ENCODE data around the gene TNC. TPM values are rescaled to one million over a fixed set of nuclear protein-coding genes. Genes with fewer than 3 reads are reported as not detected.

Gene TNC
- total RNA-seq, 2 experiments from 2014 or later = 0.05 to 0.22 TPM

DNA sequence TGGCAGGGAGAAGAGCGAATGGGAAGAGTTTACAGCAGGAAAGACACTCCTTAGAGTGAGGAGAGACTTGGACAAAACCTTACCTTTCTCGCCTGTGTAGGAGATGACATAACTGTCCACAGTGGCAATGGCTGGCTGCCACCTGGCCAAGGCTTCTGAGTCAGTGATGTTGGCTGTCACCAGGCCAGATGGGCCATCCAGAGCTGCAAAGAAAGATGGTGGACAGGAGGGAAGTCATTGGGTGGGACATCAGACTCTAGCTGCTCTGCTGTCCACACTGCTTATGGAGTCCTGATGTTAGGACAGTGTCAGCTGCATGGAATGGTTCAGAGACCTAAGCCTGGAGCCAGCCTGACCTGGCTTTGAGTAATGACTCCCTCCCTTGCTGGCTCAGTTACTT lies 79.8 kb downstream of the TNC start:
- no peak for TF ChIP-seq CTCF (IDR thresholded peaks at IDR 0.05)
- ChIA-PET CTCF (interaction anchor here (1.1 to 1.5 kb wide), 2 partner anchors 22 to 357 kb away, joined by 3 to 6 read pairs; partner anchors contain the start of gene TEX48), POLR2A (no interaction called here)
- ATAC-seq (no peak), DNase-seq (no peak)
- no peaks in the 10 kb centered on the region for H3K9me3 Mint-ChIP-seq
- peaks cover 6% of the 10 kb centered on the region for H3K27me3 Mint-ChIP-seq
- H3K4me3 Mint-ChIP-seq = no peak overlapping the region
- no peaks in the 10 kb centered on the region for H3K36me3 Mint-ChIP-seq (ENCODE audit: low read depth)
- no peak overlapping the region for H3K27ac Mint-ChIP-seq
- intact Hi-C loops (cut with micrococcal nuclease) = no loop called here
- peaks cover 46% of the 10 kb centered on the region for H3K4me1 Mint-ChIP-seq (ENCODE audit: low read depth)

DNA sequence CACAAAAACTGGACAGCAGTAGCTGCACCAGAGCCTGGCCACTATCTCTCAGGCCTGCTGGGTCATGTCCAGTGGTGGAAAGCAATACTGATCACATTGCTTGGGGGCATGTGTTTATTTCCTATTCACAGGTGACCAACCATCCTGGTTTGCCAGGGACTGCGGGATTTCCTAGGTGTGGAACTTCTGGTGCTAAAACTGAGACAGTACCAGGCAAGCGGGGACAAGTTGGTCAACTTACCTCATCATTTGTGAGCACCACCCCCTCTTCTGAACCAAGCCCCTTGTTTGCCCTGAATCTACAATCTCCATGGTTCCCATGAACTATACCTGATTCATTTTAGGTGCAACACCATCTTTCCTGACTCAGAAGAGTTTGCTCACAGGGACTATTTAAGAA lies 81.3 kb downstream of the TNC start:
- peak overlapping the region; percentile 88 for H3K27ac Mint-ChIP-seq
- H3K4me3 Mint-ChIP-seq = no peak overlapping the region
- H3K27me3 Mint-ChIP-seq = peaks cover 6% of the 10 kb centered on the region
- peak; percentile 34 for ATAC-seq
- no peaks in the 10 kb centered on the region for H3K9me3 Mint-ChIP-seq
- H3K36me3 Mint-ChIP-seq (ENCODE audit: low read depth) = no peaks in the 10 kb centered on the region
- CTCF ChIA-PET = interaction anchor here (0.8 to 1.5 kb wide), 2 partner anchors 298 to 355 kb away, joined by 3 to 6 read pairs; partner anchors contain the start of gene TEX48
- POLR2A ChIA-PET = no interaction called here
- no peak for TF ChIP-seq CTCF (IDR thresholded peaks at IDR 0.05)
- peak; percentile 22 for DNase-seq
- intact Hi-C loops (cut with micrococcal nuclease) = no loop called here
- H3K4me1 Mint-ChIP-seq (ENCODE audit: low read depth) = peaks cover 35% of the 10 kb centered on the region

DNA sequence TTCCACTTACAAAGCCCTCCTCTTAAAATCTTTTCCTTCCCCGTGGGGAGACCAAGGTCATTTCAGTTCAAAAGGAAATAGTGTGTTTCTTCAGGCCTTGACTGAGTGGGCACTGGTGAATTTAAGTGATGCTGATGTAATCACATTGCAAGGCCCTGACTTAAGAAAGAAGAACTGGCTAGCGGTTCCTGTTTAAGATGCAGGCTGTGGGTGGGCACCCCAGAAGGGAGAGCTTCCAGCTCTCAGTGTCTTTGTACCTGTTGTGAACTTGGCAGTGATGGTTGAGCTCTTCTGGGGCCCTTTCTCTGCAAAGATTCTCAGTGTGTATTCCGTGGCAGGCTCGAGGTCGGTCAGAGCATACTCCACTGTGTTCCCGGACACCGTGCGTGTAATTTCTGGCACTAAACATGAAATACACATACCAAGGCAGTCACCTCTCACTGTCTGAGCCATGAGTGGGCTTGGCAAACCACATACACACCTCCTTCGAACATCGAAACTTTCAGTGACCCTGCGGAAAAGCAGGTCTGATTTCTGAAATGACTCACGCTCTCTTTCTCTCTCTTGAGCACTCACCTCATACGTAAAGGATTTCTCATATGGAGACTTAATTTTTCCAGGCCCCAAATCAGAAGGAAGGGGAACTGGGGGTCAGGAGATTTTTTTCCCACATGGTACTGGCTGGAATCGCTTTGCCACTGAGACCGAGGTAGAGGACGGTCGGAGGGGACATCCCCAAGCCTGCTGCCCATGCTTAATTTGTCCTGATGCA lies 81.9 kb downstream of the TNC start:
- POLR2A ChIA-PET = interaction anchor here (1.4 kb wide), 1 partner anchor 127 kb away, joined by 3 read pairs; no protein-coding TSS in a partner anchor
- Mint-ChIP-seq H3K9me3 (no peaks in the 10 kb centered on the region), H3K4me3 (peak overlapping the region; percentile 16), H3K36me3 (ENCODE audit: low read depth) (no peaks in the 10 kb centered on the region), H3K4me1 (ENCODE audit: low read depth) (peaks cover 31% of the 10 kb centered on the region), H3K27ac (peak overlapping the region; percentile 88), H3K27me3 (peaks cover 6% of the 10 kb centered on the region)
- intact Hi-C loops (cut with micrococcal nuclease) = no loop called here
- TF ChIP-seq CTCF (IDR thresholded peaks at IDR 0.05) = no peak
- ATAC-seq = peak; percentile 78
- CTCF ChIA-PET = interaction anchor here (0.8 to 1.0 kb wide), 2 partner anchors 22 to 297 kb away, joined by 3 read pairs; no protein-coding TSS in a partner anchor
- peak; percentile 80 for DNase-seq

GRCh38 chr9:115034801-115035200 lies 83.2 kb downstream of the TNC start:
- intact Hi-C loops (cut with micrococcal nuclease) = no loop called here
- no peaks in the 10 kb centered on the region for H3K9me3 Mint-ChIP-seq
- no peak for TF ChIP-seq CTCF (IDR thresholded peaks at IDR 0.05)
- H3K4me3 Mint-ChIP-seq = no peak overlapping the region
- H3K36me3 Mint-ChIP-seq (ENCODE audit: low read depth) = no peaks in the 10 kb centered on the region
- ATAC-seq (no peak), DNase-seq (no peak)
- POLR2A ChIA-PET = no interaction called here
- H3K4me1 Mint-ChIP-seq (ENCODE audit: low read depth) = peaks cover 27% of the 10 kb centered on the region
- H3K27me3 Mint-ChIP-seq = peaks cover 4% of the 10 kb centered on the region
- CTCF ChIA-PET = interaction anchor here (1.0 kb wide), 1 partner anchor 20 kb away, joined by 3 read pairs; no protein-coding TSS in a partner anchor
- peak overlapping the region; percentile 88 for H3K27ac Mint-ChIP-seq

GRCh38 chr9:115033800-115034199 lies 84.2 kb downstream of the TNC start:
- no peaks in the 10 kb centered on the region for H3K36me3 Mint-ChIP-seq (ENCODE audit: low read depth)
- DNase-seq = no peak
- intact Hi-C loops (cut with micrococcal nuclease) = no loop called here
- CTCF ChIA-PET = interaction anchor here (1.2 to 1.6 kb wide), 2 partner anchors 19 to 22 kb away, joined by 3 to 6 read pairs; no protein-coding TSS in a partner anchor
- TF ChIP-seq CTCF (IDR thresholded peaks at IDR 0.05) = no peak
- H3K9me3 Mint-ChIP-seq = no peaks in the 10 kb centered on the region
- POLR2A ChIA-PET = interaction anchor here (0.7 kb wide), 1 partner anchor 168 kb away, joined by 3 read pairs; no protein-coding TSS in a partner anchor
- H3K4me1 Mint-ChIP-seq (ENCODE audit: low read depth) = peaks cover 27% of the 10 kb centered on the region
- H3K4me3 Mint-ChIP-seq = no peak overlapping the region
- no peak for ATAC-seq
- peaks cover 4% of the 10 kb centered on the region for H3K27me3 Mint-ChIP-seq
- no peak overlapping the region for H3K27ac Mint-ChIP-seq

Measured in activated CD8-positive, alpha-beta T cell treated with anti-CD3 and anti-CD28 coated beads for 36 hours (primary cell).